ENCODE data around the gene UFSP2.

DNA sequence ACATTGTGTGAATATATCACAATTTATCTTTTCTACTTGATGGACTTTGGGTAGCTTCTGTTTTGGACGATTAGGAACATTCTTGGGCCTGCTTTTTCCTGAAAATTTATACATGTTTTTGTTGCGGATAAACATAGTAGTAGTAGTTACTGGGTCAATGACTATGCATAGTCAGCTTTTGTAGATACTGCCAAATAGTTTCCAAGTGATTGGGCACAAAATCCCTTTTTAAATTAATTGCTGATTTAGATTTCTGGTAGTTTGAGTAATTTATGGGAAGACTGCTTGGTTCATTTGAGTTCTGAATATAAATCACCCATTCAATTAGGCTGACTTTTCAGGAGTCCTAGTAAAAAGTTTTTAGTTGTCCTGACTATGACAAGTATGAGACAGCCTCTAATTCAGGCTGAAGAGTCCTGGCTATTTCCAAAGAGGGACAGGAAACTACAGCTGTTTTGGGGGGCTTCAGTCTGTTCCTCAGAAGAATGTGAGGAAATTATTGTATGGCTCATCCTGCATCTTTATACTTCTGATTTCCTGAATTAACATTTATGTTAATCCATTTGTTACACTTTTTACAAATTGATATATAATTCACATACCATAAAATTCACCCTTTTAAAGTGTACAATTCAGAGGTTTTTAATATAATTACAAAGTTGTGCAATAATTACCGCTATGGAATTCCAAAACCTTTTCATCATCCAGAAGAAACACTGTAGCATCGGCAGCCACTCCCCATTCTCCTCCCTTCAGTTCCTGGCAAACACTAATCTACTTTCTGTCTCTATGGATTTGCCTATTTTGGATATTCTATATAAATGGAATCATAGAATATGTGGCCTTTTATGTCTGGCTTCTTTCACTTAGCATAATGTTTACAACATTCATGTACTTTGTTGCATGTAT lies 44.2 kb downstream of the UFSP2 start:
- TF ChIP-seq, protein P1, sequence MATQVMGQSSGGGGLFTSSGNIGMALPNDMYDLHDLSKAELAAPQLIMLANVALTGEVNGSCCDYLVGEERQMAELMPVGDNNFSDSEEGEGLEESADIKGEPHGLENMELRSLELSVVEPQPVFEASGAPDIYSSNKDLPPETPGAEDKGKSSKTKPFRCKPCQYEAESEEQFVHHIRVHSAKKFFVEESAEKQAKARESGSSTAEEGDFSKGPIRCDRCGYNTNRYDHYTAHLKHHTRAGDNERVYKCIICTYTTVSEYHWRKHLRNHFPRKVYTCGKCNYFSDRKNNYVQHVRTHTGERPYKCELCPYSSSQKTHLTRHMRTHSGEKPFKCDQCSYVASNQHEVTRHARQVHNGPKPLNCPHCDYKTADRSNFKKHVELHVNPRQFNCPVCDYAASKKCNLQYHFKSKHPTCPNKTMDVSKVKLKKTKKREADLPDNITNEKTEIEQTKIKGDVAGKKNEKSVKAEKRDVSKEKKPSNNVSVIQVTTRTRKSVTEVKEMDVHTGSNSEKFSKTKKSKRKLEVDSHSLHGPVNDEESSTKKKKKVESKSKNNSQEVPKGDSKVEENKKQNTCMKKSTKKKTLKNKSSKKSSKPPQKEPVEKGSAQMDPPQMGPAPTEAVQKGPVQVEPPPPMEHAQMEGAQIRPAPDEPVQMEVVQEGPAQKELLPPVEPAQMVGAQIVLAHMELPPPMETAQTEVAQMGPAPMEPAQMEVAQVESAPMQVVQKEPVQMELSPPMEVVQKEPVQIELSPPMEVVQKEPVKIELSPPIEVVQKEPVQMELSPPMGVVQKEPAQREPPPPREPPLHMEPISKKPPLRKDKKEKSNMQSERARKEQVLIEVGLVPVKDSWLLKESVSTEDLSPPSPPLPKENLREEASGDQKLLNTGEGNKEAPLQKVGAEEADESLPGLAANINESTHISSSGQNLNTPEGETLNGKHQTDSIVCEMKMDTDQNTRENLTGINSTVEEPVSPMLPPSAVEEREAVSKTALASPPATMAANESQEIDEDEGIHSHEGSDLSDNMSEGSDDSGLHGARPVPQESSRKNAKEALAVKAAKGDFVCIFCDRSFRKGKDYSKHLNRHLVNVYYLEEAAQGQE (IDR thresholded peaks at IDR 0.05) = no peak
- TF ChIP-seq, protein P2, sequence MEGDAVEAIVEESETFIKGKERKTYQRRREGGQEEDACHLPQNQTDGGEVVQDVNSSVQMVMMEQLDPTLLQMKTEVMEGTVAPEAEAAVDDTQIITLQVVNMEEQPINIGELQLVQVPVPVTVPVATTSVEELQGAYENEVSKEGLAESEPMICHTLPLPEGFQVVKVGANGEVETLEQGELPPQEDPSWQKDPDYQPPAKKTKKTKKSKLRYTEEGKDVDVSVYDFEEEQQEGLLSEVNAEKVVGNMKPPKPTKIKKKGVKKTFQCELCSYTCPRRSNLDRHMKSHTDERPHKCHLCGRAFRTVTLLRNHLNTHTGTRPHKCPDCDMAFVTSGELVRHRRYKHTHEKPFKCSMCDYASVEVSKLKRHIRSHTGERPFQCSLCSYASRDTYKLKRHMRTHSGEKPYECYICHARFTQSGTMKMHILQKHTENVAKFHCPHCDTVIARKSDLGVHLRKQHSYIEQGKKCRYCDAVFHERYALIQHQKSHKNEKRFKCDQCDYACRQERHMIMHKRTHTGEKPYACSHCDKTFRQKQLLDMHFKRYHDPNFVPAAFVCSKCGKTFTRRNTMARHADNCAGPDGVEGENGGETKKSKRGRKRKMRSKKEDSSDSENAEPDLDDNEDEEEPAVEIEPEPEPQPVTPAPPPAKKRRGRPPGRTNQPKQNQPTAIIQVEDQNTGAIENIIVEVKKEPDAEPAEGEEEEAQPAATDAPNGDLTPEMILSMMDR (IDR thresholded peaks at IDR 0.05; ENCODE audit: low read depth, low read length, missing input control) = no peak
- no peak for TF ChIP-seq YY1 (IDR thresholded peaks at IDR 0.05)
- TF ChIP-seq JUND (IDR thresholded peaks at IDR 0.05) = no peak
- no peak for TF ChIP-seq EGR1 (IDR thresholded peaks at IDR 0.05; ENCODE audit: low read depth in 2 of 2)
- TF ChIP-seq SP1 (IDR thresholded peaks at IDR 0.05) = no peak

Measured in liver (tissue), 3 donors.